Effector CD4-positive, alpha-beta T cell (primary cell): Measurements from ENCODE around the gene ZNF784.

Experiments used
- DNase-seq: peaks from one replicate; pipeline ENCODE4 v3.0.0-alpha.2; 2020
- total RNA-seq: gene quantifications from one replicate; lab custom pipeline; 2026; lab: John Stamatoyannopoulos, UW

The ZNF784 gene, protein sequence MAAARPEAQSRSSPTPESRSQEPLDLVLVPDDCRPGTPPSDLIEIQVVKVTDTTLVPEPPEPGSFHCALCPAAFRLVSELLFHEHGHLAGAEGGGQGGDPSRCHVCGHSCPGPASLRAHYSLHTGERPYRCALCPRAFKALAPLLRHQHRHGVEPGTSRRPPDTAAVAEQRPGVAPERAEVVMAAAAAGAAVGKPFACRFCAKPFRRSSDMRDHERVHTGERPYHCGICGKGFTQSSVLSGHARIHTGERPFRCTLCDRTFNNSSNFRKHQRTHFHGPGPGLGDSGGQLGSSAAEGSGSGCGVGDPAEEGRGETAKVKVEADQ
- 10.5 reads per million, percentile 32 among the genes with 10 or more reads in this experiment for total RNA-seq

DNA sequence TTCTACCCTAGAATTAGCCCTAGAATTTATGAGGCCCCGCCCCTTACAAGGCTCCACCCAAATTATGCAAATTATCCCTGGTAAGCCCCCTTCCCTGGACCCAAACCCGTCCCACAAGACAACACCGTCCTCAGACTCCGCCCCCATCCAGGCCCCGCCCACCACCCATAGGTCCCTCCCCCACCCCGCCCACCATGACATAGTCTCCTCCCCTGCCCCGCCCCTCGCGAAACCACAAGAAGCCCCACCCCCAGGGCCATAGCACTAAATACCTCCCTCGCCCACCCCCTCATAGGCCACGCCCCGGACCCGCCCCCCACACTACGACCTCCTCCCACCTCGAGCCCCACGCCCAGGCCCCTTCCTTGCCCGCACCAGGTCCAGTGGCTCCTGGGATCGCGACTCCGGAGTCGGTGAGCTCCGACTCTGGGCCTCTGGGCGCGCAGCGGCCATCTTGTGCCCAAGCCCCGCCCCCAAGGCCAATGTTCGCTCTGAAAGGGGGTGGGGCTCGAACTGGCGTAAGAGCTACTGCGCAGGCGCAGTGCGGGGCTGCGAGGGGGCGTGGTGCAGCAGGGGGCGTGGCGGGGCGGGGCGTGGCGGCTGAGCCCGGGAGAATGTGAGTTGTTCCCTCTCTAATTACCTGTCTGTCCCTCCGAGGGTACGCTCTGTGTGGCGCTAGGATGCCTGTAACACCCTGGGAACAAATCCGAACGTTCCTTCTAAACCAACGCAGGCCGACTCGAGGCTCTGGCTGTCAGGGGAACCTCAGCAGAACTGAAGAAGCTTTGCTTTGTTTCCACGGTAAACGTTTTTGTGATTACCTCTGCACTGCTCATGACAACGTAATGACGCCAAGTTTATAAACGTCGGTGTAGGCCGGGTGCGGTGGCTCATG, at the start of gene ZNF784:
TSS of gene ZNF784 (minus strand) at position 458 of the 895 bp plus-strand sequence. CDS start at position 453, 5 bp downstream.
- peak; percentile 93 for DNase-seq

DNA sequence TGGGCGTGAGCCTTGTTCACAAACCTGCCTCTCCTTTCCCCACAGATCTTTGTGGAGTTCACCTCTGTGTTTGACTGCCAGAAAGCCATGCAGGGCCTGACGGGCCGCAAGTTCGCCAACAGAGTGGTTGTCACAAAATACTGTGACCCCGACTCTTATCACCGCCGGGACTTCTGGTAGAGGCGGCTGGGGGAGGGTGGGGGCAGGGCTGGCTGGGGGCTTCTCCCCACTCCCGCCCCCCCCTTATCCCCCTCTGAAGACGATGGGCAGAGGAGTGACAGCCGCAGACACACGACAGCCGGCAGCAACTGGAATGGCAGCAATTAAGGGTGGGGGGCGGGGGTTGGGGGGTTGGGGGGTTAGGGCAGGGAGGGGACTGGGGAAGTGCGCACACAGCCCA, 49.5 kb upstream of the ZNF784 start:
- DNase-seq = no peak

DNA sequence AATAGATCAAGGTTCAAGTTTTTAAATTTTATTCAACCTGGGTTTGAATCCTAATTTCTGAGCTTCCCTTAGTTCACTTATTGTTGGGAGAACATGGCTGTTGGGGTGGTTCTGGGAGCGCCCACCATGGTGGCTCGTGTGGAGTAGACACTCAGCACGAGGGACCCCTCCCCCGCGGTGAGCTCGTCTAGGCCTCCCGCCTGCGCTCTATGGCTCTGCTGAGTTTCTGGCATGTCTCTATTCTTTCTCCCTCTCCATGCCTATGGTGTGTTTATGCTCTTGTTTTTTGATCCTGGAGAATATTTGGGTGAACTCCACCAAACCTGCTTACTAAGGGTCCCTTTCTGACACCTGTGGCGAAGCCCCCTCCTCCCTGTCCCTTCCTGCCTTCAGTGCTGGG, 49.1 kb upstream of the ZNF784 start:
- DNase-seq = no peak

DNA sequence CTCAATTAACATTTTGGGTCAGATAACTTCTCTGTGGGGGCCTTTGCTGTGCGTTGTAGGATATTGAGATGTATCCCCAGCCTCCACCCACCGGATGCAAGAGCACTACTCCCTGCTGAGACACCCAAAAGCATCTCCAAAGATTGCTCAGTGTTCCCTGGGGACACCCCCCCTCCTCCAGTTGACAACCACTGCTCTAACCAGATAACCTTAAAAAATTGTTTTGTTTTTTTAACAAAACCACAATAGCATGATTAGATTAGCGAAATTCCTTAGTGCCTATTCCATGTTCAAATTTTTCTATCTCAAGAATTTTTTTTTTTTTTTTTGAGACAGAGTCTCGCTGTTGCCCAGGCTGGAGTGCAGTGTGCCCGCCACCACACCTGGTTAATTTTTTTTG, 48.1 kb upstream of the ZNF784 start:
- DNase-seq = no peak

DNA sequence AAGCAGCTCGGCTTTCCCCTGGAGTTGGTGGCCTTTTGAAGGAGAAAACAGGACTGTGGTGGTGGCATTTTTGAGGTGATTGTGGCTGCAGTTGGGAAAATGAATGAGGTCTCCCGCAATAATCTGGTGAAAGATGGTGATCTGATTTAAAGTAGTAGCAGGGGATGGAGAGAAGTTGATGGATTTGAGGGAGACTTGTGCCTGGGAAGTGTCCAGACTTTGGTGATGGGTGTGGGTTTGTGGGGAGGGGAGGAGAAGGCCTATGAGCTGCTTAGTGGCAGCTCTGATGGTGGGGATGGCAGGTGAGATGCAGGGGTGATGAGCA, 46.6 kb upstream of the ZNF784 start:
- no peak for DNase-seq

DNA sequence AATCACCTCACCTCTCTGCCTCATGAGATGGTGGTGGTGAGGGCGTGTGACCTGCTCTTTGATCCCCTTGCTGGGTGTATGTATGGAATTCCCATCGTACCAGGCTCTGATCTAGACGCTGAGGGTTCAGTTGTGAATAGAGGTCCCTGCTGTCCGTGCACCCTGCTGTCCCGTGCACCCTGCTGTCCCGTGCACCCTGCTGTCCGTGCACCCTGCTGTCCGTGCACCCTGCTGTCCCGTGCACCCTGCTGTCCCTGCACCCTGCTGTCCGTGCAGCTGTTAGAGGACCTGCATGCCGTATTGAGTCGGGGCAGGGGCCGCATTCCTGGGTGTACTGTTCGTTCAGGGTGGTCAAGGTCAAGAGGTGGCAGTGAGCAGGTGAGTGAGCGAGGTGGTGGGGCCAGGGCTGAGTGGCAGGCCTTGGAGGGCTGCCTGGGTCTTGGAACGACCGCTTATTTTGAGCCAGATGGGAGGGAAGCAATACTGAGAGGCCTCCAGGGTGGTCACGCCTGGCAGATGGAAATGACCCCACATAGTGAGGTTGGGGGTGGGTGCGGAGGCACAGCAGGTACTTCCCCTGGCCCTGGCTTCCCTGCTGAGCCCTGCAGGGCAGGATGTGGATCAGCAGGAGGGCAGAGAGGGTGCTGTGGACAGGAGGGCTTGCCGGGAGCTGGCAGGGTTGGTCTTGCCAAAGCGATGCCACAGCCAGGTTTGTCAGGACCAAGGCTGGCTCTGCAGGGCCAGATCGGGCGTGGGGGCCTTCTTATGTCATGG, 46.1 kb upstream of the ZNF784 start:
- no peak for DNase-seq

DNA sequence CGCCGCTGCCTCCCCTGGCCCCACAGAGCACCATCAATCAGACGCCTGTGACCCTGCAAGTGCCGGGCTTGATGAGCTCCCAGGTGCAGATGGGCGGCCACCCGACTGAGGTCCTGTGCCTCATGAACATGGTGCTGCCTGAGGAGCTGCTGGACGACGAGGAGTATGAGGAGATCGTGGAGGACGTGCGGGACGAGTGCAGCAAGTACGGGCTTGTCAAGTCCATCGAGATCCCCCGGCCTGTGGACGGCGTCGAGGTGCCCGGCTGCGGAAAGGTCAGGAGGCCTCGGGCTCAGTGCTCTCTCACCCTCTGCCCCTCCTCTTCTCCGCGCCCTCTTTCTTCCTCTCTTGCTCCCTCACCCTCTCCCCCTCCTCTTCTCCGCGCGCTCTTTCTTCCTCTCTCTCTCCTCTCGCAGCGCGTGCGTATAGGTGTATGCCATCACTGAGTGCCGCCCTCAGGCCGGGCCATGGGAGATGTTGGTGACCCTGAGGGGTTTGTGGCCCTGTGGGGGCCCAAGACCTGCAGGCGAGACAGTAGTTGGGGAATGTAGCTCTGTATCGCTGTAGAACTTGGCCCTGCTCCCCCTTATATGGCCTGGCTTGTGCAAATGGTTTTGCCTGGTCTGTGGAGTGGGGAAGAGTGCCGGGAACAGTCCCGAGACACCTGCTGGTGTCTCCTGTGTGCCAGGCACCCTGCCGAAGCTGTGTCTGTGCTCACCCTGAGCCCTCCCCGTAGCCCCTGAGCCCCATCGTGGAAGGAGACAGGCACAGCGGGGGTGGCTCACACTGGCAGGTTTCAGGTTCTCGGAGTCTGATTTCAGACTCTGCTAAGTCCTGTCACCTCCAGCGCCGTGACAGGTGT, 45.3 kb upstream of the ZNF784 start:
- no peak for DNase-seq

DNA sequence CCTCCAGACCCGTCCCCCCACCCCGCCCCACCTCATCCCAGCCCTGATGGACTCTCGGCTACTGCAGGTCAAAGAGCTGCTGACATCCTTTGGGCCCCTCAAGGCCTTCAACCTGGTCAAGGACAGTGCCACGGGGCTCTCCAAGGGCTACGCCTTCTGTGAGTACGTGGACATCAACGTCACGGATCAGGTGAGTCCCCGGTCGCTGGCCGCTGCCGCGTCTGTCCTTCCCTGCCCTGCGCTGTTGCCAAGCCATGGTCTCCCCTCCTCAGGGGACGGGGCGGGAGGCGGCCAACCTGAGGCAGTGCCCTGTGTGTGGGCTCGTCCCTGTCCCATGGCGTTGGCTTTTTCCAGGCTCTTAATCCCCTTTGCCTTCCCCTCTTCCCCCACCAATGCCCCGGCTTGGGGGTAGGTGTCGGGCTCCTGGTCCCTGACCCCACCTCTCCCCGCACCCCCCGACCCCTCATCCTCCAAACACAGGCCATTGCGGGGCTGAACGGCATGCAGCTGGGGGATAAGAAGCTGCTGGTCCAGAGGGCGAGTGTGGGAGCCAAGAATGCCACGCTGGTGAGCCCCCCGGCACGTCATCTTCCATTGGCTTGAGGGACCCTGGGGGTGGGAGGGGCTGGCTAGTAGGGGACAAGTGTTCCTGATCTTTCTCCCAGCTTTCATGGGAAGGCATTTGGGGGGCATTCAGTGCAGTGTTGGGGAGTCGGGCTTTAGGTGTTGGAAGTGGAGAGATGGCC, 44.4 kb upstream of the ZNF784 start:
- DNase-seq = no peak

DNA sequence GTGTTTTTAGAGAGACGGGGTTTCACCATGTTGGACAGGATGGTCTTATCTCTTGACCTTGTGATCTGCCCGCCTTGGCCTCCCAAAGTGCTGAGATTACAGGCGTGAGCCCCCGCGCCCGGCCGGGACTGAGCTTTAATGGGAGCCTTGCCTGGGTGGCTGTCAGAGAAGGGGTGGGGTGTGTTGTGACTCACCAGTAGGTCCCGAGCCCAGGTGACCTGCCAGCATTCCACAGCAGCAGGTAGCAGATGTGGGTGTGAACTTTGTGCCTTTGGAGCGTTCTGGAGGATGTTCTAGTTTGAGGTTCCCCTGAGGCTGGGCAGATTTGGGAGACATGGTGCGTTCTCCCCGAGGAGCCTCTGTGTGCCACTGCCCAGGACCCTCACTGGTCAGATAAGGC, 43.6 kb upstream of the ZNF784 start:
- no peak for DNase-seq

DNA sequence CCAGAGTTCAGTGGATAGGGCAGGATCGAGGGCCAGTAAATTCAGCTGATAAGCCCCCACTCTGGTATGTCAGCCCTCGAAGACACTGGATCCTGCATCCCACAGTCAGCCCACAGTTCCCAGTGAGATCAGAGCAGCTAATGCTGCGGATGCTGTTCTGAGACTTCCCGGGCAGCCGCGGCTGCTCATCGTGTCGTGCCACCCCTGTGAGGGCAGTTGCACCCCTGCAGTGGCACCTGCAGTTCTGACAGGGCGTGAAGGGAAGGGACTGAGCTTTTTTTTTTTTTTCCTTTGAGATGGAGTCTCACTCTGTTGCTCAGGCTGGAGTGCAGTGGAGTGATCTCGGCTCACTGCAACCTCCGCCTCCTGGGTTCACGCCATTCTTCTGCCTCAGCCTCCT, 43.1 kb upstream of the ZNF784 start:
- no peak for DNase-seq

DNA sequence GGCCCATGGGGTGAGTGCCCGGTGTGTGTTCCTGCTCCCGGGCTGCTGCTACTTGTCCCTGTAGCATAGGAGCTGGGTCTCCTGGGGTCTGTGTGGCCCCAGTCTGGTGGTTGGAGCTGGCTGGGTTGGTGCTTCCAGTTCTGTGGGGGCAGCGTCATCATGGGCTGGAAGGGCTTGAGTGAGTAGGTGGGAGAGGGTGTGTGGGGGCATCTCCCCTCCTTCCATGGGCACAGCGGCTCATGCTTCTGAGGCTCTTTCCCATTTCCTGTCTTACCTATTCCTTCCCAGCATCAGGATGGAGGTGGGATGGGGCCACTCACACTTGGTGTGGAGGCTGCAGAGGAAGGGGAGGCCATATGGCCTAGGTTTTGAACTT, 42.6 kb upstream of the ZNF784 start:
- no peak for DNase-seq

DNA sequence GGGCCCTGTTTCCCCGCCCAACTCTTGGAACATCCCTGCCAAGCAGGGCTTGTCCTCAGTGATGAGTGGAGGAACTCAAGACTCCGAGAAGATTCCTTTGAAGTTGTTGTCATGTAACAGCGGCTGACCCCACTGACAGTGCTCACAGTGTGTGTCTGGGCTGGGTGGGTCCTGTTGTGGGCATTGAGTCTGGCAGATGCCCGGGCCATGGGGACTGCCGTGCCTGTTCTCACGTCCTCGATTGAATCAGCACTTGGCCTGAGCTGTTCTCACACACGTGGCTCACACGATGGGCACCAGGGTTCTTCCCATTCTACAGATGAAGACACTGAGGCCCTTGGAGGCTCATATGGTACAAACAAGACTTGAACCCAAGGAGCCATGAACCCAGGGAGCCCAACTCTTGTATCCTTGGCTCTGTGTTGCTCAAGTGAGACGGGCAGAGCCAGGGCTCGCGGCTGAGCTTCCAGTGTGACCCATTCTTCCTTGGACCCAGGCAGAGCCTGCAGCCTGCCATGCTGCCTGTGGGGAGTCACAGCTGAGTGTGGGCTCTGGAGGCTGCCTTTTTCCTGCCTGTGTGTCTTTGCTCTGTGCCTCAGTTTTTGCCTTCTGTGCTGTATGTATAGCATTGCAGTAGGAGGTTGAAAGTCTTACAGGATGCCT, 42.1 kb upstream of the ZNF784 start:
- DNase-seq = no peak

DNA sequence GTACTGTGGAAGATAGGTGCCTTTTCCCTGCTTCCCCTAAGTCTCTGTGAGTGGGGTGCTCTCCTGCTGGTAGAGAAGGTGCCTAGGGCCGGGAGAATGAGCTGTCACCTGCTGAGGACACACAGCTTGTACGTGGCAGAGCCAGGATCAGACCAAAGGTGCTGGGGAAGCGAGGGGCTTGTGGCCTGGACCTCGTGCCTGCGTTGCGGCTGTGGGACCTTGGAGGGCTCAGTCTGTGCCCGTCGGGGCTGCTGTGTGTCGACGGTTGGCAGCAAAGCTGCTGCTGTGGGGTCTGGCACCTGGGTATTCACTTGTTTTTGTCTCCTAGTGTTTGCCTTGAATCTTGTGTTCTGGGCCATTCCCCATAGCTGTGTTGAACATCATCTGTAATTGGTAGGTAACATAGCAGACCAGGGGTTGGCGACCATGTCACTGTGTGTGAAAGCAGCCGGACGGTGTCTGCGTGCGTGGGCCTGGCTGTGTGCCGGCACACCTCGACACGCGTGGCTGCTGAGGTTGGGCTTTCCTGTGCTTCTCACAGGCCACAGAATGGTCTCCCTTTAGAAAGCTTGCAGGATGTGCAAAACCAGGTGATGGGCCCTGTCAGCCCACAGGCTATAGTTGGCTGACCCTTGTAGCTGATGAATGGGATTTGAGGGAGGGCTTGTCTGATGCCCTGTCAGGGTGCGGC, 39.6 kb upstream of the ZNF784 start:
- no peak for DNase-seq

DNA sequence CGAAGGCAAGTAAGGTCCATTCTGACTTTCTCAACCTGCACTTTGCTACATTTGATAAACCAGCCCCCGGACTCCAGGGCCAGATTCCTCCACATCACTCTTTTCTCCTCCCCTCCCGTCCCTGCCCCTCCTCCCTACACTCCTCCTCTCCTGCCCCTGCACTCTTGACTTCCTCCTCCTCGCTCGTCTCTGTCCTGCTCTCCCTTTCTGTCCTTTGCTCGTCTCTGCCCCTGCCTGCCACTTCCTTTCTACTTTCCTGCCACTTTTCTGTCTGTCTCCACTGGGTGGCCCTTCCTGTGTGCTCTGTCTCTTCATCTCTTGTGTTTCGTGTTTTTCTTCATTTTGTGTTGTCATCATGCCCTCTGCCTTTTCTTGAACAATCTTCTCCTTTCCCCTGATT, 37.5 kb upstream of the ZNF784 start:
- no peak for DNase-seq

DNA sequence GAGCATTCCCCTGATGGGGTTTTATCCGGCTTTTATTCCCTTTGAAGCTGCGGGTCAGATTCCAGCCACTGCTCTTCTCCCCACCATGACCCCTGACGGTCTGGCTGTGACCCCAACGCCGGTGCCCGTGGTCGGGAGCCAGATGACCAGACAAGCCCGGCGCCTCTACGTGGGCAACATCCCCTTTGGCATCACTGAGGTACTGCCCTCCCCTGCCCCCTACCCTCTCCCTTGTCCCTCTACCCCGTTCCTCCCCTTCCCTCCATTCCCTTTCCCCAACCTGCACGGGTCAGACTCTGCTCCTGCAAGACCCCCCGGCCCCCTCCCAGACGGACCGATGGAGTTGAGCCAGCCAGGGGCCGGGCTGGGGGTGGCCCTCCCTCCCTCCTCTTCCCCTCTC, 36.6 kb upstream of the ZNF784 start:
- no peak for DNase-seq

DNA sequence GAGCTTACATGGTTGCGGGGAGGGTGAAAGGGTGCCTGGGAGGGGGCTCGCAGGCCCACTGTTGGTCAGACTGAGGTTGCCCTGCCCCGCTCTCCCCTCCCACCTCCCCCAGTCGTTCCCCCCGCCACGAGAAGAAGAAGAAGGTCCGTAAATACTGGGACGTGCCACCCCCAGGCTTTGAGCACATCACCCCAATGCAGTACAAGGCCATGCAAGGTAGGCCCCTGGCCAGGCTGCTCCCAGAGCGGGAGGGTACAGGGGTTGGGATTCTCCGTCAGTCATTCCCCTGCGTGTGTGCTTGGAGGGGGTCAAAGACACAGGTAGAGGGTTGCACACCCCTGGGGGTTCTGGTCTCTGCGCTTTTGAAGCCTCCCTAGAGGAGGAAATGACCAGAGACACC, 36.0 kb upstream of the ZNF784 start:
- no peak for DNase-seq

DNA sequence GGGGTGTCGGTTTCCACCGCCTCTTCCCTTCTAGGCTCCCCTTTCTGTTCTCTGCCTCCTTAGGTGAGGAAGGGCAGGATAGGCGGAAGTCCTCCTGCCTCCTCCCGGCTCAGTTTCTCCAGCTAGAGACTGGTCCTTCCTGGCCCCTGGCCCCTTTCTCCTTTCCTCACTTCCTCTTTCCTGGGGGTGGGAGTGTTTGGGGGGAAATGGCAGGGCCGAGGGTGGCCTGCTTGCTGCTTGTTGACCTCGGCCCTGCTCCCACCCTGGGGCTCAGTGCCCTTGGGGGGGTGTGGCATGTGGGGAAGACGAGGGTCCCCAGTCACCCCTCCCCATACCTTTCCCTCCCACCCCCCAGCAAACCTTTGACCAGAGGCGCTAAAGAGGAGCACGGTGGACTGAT, 35.5 kb upstream of the ZNF784 start:
- no peak for DNase-seq

DNA sequence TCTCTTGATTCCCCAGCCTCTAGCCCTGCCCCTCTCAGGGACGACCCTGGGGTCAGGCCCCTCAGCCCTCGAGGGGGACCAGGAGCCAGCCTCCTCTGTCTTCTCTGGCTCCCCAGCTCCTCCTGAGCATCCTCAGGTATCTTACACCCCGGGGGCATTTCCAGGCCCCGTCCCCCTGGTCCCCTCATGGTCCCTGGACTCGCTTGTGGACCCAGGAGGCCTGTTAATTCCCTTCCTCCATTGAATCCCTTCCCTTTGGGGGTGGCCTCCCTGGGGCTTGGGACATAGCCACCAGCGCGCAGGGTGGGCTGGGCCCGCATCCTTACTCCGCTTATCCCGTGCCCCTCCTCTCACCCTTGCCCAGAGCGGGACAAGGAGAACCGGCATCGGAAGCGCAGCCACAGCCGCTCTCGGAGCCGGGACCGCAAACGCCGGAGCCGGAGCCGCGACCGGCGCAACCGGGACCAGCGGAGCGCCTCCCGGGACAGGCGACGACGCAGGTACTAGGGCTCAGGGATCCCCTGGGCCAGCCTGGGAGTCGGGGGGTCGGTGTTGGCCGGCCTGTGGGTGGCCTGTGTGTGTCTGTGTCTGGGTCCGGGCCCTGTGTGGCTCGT, 34.6 kb upstream of the ZNF784 start:
- DNase-seq = no peak

DNA sequence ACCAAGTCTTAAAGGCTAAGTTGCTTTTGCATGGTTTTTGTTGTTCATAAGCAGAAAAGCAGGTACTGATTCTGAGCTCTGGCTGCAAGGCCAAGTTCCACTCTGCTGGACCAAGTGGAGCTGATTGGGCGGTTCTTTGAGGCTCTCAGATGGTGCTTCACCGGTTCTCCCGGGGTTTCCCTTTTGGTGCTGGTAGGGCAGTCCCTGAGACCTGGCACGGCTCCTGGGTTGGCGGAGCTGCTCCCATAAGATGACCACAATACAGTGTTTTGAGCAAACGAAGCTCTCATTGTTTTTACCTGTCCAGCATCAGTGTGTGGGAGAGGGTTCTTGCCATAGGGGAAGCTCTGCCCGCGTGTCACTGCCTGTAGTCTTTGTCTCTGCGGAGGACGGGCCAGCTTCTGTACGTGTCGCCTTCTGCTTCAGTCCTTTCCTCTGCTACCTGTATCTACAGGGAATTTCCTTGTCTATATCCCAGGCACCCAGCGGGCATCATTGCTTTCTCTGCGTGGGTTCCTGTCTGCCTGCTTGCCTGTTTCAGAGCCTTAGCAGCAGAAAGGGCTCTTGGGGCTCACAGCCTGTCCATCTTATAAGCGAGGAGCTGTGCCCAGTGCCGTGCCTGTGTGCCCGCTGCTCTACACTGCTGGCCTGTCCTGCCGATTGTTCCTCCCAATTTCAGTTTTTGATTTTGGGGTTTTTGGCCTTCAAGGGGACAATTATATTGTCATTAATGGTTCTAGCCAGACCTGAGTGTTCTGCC, 32.8 kb upstream of the ZNF784 start:
- no peak for DNase-seq
